GM19043 (cell line): Measurements from ENCODE around the gene BNC2.

ENCODE experiments used
- ATAC-seq: cut with Tn5 transposase; IDR thresholded peaks from one replicate; pipeline ENCODE4 v1.9.1; 2021; ENCODE audit warnings: low read depth; ENCODE audit not compliant: unreplicated experiment

BNC2 gene

GRCh38 chr9:16871336-16872151 lies 1.1 kb upstream of the BNC2 start:
- no peak for ATAC-seq

- no peak for ATAC-seq
These were observed 431 bp downstream of the BNC2 start for GRCh38 chr9:16869882-16870595.

- ATAC-seq, result no peak
These were observed 1.2 kb downstream of the BNC2 start for GRCh38 chr9:16869131-16869881.

GRCh38 chr9:16868701-16869100 lies 1.8 kb downstream of the BNC2 start:
- no peak for ATAC-seq

- ATAC-seq, result no peak
These were observed 2.7 kb downstream of the BNC2 start for GRCh38 chr9:16867576-16868311.

GRCh38 chr9:16866587-16866986 lies 3.9 kb downstream of the BNC2 start:
- ATAC-seq, result no peak

GRCh38 chr9:16864649-16865434 lies 5.6 kb downstream of the BNC2 start:
- no peak for ATAC-seq

- no peak for ATAC-seq
These were observed 22.3 kb downstream of the BNC2 start for GRCh38 chr9:16848179-16848578.

GRCh38 chr9:16846986-16847385 lies 23.5 kb downstream of the BNC2 start:
- no peak for ATAC-seq

GRCh38 chr9:16846367-16846766 lies 24.1 kb downstream of the BNC2 start:
- ATAC-seq, result no peak

- no peak for ATAC-seq
These were observed 35.7 kb downstream of the BNC2 start for GRCh38 chr9:16834817-16835216.

GRCh38 chr9:16833296-16833835 lies 37.1 kb downstream of the BNC2 start:
- no peak for ATAC-seq

GRCh38 chr9:16832101-16832500 lies 38.4 kb downstream of the BNC2 start:
- no peak for ATAC-seq

- no peak for ATAC-seq
These were observed 39.7 kb downstream of the BNC2 start for GRCh38 chr9:16830806-16831205.

- ATAC-seq, result no peak
These were observed 41.9 kb downstream of the BNC2 start for GRCh38 chr9:16828340-16829281.

GRCh38 chr9:16825971-16826625 lies 44.4 kb downstream of the BNC2 start:
- no peak for ATAC-seq

- ATAC-seq, result no peak
These were observed 45.1 kb downstream of the BNC2 start for GRCh38 chr9:16825331-16825725.
